Stimulated activated CD4-positive, alpha-beta T cell treated with anti-CD3 and anti-CD28 coated beads, Interleukin-12 subunit alpha, Interleukin-12 subunit beta, amount 100 ng/mL, for 24 hours (primary cell): Measurements from ENCODE around the gene CRACR2A.

Experiments
- DNase-seq, 2 experiments: peaks; one replicate each; pipeline ENCODE4 v3.0.0-alpha.2; 2020; ENCODE audit warnings: low read depth in 2 of 2

The CRACR2A gene

DNA sequence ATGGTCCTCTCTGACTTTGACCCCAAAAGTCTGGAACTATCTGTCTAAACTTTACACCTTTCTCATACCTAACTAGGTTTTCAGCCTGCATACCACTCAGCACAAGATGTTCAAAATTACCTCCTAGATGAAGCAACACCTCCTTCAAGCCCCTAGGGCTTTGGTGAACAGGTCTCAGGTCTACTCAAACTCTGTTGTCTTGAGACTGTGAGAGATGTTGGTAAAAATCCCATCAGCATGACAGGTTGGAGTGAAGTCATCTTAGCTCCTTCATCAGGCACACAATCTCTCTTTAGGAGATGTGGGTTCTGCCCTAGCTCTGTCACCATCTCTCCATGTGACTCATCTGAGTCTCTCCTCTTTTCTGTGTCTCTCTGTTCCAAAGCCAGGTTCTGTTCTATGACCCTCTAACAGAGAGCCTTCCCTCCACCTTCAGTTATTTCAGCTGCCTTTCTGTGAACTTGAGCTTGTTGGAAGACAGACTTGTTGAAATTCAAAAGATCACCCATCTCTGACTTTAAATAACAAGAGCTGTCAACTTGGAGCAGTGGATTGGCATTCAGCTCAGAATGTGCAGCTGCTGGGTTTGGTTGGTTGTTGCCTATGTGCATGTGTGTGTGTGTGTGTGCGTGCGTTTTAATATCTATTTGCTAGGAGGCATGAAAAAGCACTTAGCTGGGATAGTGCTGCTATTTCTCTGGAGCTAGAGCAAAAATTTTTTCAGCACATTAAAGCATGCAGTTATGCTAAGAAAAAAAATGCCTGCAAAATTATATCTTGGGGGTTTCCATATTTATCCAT, 130.7 kb downstream of the CRACR2A start:
- no peak for DNase-seq

DNA sequence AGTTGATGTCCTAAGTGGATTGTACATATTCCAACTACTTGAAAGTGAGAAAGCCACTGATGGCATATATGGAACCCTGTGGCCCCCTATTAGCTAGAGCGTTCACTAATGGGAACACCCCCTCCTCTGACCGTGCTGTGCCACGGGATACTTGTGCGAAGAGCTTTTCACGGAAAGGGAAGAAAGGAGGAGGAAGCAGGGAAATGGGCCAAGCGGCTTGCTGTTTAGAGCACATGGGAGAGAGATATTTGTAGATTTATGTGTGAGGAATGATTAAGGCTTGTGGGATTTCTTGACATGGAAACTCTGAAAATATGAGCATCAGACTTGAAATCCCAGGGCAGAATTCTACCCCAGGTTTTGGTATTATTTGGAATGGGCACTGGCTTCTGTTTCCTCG, 132.1 kb downstream of the CRACR2A start:
- no peak for DNase-seq

GRCh38 chr12:3617565-3617964, 135.3 kb downstream of the CRACR2A start:
- DNase-seq, result no peak

DNA sequence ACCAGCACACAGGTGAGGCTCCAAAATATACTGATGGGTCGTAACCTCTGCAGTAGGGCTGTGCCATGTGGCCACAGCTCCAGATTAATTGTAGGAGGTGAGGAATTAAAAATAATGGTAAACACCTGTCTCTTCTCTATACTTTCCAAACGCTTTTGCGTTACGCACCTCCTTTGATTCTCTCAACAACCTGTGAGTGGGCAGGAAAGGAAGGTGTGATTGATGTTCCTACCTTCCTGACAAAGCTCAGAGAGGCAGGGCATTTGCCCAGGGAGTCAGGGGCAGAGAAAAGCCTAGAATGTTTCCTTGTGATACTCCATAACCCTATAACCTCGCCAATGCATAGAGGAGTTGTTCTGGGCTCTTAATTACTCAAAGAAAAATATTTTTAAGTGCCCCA, 137.0 kb downstream of the CRACR2A start:
- no peak for DNase-seq

DNA sequence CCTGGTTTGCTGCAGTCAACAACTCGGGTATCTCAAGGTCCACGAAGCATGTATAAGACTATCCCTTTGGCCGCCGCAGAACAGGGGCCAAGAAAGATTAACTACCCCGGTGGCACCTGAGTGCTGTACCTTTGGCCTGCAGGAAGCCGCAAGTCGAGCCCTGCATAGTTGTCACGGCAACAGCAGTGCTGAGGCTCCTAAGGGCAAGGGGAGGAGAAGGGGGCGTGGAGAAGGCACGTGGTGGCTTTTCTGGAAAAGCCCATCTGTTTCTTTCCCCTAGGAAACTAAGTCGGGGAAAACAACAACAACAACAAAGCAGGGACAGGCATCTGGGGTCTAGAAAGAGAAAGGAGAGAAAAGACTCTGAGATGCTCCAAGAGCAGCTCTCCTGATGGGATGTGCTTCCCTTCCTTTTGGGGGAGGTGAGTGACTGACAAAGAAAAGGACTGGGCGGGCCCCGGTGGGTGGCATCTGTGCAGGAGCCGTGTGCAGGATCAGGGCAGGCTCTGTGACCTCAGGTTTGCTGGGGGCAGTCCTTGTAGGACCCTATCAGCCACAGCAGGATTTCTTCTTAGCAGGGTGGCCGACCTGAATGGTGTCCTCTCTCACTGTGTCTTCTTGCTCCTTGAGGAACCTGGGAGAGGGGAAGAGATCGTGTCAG, 138.0 kb downstream of the CRACR2A start:
- DNase-seq, result no peak

DNA sequence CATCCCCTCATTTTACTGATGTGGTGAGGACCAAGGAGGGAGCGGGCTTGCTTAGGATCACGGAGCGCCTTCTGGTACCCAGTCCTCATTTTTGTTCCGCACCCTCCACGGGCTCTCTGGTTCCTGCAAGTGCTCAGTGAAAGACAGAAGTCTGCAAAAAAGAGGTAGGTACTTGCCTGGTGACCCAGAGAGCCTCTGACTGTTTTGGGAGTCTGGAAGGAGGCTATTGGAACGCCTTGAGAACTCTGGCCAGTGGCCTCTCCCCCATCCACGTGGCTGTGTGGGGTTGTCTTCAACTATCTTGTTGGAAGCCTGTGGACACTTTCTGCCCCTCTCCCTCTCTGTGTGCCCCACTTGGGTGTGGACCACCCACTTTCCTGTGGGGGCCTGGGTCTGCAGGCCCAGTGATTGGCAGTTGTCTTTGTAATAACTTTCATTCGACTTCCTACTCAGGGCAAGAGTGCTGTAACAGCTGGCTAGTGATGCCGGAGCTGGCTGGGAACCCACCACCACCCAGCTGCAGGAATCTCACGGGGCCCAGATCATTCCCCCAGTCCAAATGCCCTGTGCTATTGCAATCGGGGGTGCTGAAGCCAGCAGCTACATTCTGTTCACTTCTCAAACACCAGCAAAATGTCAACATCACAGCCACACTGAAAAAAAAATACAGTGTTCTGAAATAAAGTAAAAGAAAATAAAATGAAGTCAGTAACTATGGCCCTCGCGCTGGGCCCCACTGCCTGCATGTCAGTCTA, 139.1 kb downstream of the CRACR2A start:
- no peak for DNase-seq

GRCh38 chr12:3611860-3612703, 140.8 kb downstream of the CRACR2A start:
- no peak for DNase-seq

DNA sequence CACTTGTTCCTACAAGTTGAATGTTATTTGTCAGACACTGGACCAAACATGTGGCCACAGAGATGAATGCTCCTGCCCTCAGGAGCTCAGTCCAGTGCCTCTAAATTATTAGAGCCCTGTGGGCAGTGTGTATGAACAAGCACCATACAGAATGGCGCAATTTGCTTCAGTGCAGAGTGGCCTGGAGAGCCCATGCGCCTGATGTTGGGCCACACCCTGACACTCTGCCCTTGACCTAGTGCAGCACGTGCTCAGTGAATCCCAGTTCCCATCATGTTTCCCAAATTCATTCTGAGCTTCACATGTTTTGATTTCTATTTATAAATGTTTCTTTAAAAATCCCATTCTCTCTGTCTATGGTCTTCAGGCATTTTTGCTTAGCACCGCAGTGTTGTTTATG, 145.1 kb downstream of the CRACR2A start:
- DNase-seq, result no peak

DNA sequence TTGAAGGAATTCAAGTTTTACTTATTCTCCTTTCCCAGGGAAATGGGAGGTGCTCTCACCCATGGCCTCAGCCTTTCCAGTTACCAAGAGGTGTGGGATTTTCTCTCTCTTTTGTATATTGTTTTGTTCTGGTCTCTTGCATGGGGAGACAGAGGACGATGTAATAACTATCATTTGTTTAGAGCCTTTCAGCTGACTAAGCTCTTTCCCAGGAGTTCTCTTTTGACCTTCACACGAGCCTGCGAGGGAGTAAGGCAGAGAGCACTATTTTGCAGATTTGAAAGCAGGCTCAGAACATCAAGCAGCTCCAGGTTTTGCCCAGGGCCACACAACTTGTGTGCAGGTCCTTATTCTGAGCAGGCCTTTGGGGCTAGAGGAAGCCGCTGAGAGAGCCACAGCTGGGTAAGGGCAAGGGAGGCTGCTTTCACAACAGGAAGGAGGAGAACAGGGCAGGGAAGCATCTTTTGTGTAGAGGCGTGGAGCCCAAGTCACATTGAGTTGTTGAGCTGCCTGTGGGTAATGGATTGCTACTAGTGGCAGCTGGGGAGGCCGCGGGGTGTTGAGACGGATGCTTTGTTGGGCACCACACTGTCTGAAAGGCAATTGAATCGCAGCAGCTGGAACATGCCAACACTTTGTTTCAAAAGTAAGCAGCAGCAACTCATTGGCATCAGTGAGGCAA, 145.7 kb downstream of the CRACR2A start:
- DNase-seq, result no peak

GRCh38 chr12:3606128-3606527, 146.8 kb downstream of the CRACR2A start:
- DNase-seq, result no peak

- DNase-seq, result no peak
These were observed 147.2 kb downstream of the CRACR2A start for GRCh38 chr12:3605692-3606091.

DNA sequence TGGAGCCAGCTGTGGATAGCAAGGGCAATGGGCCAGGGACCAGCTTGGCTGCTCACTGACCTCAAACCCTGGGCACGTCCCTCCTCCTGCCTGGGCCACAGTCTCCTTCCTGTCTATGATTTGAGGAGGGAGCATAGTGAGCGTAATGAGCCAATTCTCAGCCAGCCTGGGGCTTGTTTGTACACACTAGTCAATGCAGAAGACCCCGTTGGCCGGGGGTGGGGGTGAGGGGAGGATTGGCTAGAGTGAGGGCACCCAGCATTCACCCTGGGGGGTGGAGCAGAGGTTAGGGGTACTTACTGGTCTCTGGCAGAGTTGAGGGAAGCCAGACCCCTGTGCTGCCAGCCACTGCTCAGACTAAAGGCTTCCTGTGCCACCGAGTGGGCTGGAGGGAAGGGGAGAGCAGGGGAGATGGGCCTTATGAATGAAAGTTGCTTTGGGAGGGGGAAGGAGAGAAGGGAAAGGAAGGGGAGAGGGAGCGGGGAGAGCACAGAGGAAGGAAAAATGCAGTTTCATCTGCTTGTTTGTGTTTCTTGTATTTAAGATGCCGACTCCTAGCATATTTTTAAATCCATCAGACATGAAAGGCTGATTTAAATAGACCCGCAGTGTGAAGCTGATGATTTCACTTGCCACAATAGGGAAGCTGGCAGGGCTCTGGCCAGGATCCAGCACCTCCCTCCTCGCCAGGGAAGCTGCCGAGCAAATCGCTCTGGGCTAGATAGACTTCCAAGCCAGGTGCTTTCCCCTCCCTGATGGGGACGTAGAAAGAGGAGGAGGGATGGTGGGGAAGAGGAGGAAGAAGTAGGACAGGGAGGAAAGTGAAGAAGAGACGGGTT, 147.9 kb downstream of the CRACR2A start:
- DNase-seq, result no peak

- no peak for DNase-seq
These were observed 148.6 kb downstream of the CRACR2A start for GRCh38 chr12:3604286-3604685.

DNA sequence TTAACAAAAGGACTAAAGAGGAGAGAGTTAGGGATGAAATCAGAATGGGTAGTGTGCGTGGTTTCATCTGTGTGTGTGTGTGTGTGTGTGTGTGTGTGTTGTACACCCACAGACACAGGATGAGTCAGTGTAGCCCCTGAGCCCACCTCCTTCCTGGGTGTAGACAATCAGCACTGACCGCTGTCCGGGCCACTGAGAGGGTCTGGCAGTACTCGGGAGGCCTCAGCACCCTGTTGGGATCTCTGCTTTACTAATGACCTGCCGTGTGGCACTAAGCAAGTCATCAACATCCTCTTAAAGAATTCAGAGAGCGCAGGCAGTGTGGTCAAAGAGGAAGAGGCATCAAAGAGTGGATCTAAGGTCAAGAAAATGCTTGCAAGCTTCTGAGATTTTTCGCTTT, 149.3 kb downstream of the CRACR2A start:
- no peak for DNase-seq

GRCh38 chr12:3602488-3602887, 150.4 kb downstream of the CRACR2A start:
- DNase-seq, result no peak

DNA sequence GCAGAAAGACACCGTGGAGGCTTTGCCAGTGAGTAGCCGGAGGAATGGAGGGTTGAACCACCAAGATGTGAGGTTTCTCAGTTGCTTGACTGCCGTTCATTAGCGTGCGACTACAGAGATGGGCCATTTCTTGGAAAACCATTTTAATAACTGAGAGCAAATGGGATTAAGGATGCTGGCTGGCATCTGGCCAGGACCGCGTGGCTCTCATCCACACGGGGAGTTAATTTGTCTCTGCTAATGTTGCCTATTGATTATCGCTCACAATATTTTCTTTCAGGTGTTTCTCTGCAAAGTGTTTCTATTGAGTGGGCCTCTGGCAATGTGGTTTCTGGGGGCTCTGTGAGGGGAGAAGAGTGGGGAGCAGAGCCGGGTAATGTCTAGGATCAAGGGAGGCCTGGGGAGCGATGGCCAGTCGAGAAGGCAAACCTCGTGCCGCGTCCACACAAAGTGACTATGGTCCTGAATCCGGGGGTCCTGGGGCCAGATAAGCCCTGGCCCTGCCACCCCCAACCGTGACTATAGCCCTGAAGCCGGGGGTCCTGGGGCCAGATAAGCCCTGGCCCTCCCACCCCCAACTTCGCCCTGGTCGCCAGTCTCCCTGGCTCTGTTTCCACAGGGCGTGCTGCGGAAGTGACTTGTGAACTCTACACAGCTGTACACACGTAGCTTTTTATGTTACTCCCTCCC, 151.3 kb downstream of the CRACR2A start:
- no peak for DNase-seq

GRCh38 chr12:3600951-3601350, 152.0 kb downstream of the CRACR2A start:
- no peak for DNase-seq

- DNase-seq, result no peak
These were observed 152.7 kb downstream of the CRACR2A start for GRCh38 chr12:3600039-3600720.
